ENCODE data around the gene NEK6. TPM values are rescaled to one million over a fixed set of nuclear protein-coding genes. Genes with fewer than 3 reads are reported as not detected.

Gene NEK6
- total RNA-seq, result 10 to 100 TPM; 50.7 to 77.7 TPM
- long read RNA-seq, transcript NEK6-201 (10 exons, 3,447 nt), result major isoform, 119 of 138 reads
- long read RNA-seq, partial matches to known transcripts, result 8 of 138 reads
- long read RNA-seq, other reads (novel, unspliced or antisense), result 8 of 138 reads

- DNase-seq (peak; percentile 22 to 51), ATAC-seq (peak; percentile 40)
- intact Hi-C loops (cut with DNase I, micrococcal nuclease), result no loop called here
Observed at GRCh38 chr9:124257844-124258606, at the start of gene NEK6. NEK6 (plus strand) TSS chr9:124257949; CDS start chr9:124301965, 44,016 bp downstream.

- no peak for DNase-seq
- ATAC-seq, result no peak
Observed at GRCh38 chr9:124208571-124208970, 49.2 kb upstream of the NEK6 start.

GRCh38 chr9:124209279-124209678 is 48.5 kb upstream of the NEK6 start:
- ATAC-seq, result no peak
- no peak for DNase-seq
- intact Hi-C loops (cut with DNase I, micrococcal nuclease), result no loop called here

More at GRCh38 chr9:124208571-124208970, 49.2 kb upstream of the NEK6 start:
- intact Hi-C loops (cut with DNase I, micrococcal nuclease), result no loop called here

GRCh38 chr9:124209774-124210173 is 48.0 kb upstream of the NEK6 start:
- no peak for DNase-seq
- no peak for ATAC-seq
- intact Hi-C loops (cut with DNase I, micrococcal nuclease), result no loop called here

GRCh38 chr9:124210697-124211096 is 47.1 kb upstream of the NEK6 start:
- intact Hi-C loops (cut with DNase I, micrococcal nuclease), result no loop called here
- no peak for ATAC-seq

GRCh38 chr9:124212381-124213050 is 45.2 kb upstream of the NEK6 start:
- DNase-seq (no peak), ATAC-seq (no peak)
- intact Hi-C loops (cut with DNase I, micrococcal nuclease), result no loop called here

More at GRCh38 chr9:124210697-124211096, 47.1 kb upstream of the NEK6 start:
- no peak for DNase-seq

GRCh38 chr9:124213396-124213795 is 44.4 kb upstream of the NEK6 start:
- intact Hi-C loops (cut with DNase I, micrococcal nuclease), result no loop called here
- ATAC-seq (no peak), DNase-seq (no peak)

- intact Hi-C loops (cut with DNase I, micrococcal nuclease), result no loop called here
- ATAC-seq, result no peak
Observed at GRCh38 chr9:124214116-124214515, 43.6 kb upstream of the NEK6 start.

GRCh38 chr9:124214596-124215367 is 43.0 kb upstream of the NEK6 start:
- no peak for DNase-seq
- no peak for ATAC-seq
- intact Hi-C loops (cut with DNase I, micrococcal nuclease), result no loop called here

More at GRCh38 chr9:124214116-124214515, 43.6 kb upstream of the NEK6 start:
- no peak for DNase-seq

GRCh38 chr9:124215368-124215910 is 42.3 kb upstream of the NEK6 start:
- DNase-seq (no peak), ATAC-seq (no peak)
- intact Hi-C loops (cut with DNase I, micrococcal nuclease), result no loop called here

- intact Hi-C loops (cut with DNase I, micrococcal nuclease), result no loop called here
- ATAC-seq (no peak), DNase-seq (no peak)
Observed at GRCh38 chr9:124215956-124216355, 41.8 kb upstream of the NEK6 start.

GRCh38 chr9:124216474-124217176 is 41.1 kb upstream of the NEK6 start:
- intact Hi-C loops (cut with DNase I, micrococcal nuclease), result no loop called here
- DNase-seq (peak; percentile 49 to 52), ATAC-seq (no peak)

GRCh38 chr9:124217836-124218437 is 39.8 kb upstream of the NEK6 start:
- intact Hi-C loops (cut with DNase I, micrococcal nuclease), result no loop called here
- DNase-seq, result no peak
- no peak for ATAC-seq

- intact Hi-C loops (cut with DNase I, micrococcal nuclease), result no loop called here
- ATAC-seq (peak; percentile 29), DNase-seq (peak; percentile 59 to 80)
Observed at GRCh38 chr9:124218438-124218982, 39.2 kb upstream of the NEK6 start.

- no peak for ATAC-seq
- intact Hi-C loops (cut with DNase I, micrococcal nuclease), result no loop called here
- no peak for DNase-seq
Observed at GRCh38 chr9:124218987-124219461, 38.7 kb upstream of the NEK6 start.

- ATAC-seq (peak; percentile 70), DNase-seq (peak; percentile 51 to 80)
- intact Hi-C loops (cut with DNase I, micrococcal nuclease), result no loop called here
Observed at GRCh38 chr9:124220946-124221451, 36.8 kb upstream of the NEK6 start.

GRCh38 chr9:124221676-124222075 is 36.1 kb upstream of the NEK6 start:
- intact Hi-C loops (cut with DNase I, micrococcal nuclease), result no loop called here
- ATAC-seq, result no peak
- DNase-seq, result no peak

Measured in left colon (tissue), 2 donors.